Fibroblast of villous mesenchyme (primary cell): Measurements from ENCODE around the gene ABHD5. TPM values are rescaled to one million over a fixed set of nuclear protein-coding genes. Genes with fewer than 3 reads are reported as not detected.

Source experiments
- DNase-seq: peaks from one replicate; pipeline ENCODE4 v3.0.0-alpha.2; 2010; ENCODE audit warnings: low read depth
- H3K4me3 ChIP-seq: 2 replicates; pipeline ENCODE4 v1.5.1; 2011; ENCODE audit warnings: low read depth, mild to moderate bottlenecking, low read length
- total RNA-seq: library from RNA; depleted of rRNA; stranded (reverse); fragments of >200 nt; gene quantifications from 2 replicates; pipeline ENCODE4 v1.2.3, GENCODE V29; 2012
- TF ChIP-seq, protein P1 (sequence below): IDR thresholded peaks from 2 replicates; pipeline ENCODE4 v1.5.1; 2012; ENCODE audit warnings: low read depth, mild to moderate bottlenecking, low read length; ENCODE audit not compliant: insufficient read depth

The ABHD5 gene
- total RNA-seq, 1 donor = 25.9 TPM

DNA sequence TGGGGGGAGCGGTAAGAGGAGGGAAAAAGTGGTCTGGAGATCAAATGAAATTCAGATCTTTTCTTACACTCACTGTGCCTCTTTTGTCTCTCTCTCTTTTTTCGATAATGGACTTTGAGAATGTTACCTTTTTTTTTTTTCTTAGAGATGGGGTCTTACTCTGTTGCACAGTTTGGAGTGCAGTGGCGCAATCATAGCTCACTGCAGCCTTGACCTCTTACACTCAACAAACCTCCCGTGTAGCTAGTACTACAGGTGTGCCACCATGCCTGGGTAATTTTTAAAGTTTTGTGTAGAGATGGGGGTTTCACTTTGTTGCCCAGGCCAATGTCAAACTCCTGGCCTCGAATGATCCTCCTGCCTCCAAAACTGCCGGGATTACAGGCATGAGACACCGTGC, 15.6 kb downstream of the ABHD5 start:
- TF ChIP-seq, protein P1, sequence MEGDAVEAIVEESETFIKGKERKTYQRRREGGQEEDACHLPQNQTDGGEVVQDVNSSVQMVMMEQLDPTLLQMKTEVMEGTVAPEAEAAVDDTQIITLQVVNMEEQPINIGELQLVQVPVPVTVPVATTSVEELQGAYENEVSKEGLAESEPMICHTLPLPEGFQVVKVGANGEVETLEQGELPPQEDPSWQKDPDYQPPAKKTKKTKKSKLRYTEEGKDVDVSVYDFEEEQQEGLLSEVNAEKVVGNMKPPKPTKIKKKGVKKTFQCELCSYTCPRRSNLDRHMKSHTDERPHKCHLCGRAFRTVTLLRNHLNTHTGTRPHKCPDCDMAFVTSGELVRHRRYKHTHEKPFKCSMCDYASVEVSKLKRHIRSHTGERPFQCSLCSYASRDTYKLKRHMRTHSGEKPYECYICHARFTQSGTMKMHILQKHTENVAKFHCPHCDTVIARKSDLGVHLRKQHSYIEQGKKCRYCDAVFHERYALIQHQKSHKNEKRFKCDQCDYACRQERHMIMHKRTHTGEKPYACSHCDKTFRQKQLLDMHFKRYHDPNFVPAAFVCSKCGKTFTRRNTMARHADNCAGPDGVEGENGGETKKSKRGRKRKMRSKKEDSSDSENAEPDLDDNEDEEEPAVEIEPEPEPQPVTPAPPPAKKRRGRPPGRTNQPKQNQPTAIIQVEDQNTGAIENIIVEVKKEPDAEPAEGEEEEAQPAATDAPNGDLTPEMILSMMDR = no peak

DNA sequence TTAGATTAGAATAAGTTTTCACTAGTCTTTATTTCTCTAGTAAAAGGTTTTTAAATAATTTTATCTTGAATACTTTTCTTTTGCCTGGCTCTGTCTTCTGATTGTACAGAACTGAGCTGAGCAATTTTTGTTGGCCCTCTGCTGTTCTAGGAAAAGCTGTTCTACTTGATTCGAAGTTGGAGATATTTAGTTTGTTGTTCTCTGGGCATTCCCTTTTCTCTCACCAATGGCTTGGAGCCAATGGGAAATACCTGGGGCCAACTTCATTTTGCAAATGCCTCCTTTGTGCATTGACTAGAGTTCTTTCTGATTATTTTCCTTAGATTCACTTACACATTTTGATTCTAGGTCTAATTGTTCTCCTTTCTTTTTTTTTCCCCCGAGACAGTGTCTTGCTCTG, 16.5 kb downstream of the ABHD5 start:
- H3K4me3 ChIP-seq = no peak overlapping the region
- DNase-seq = no peak
- TF ChIP-seq, protein P1 = no peak

More for the DNA sequence above, 15.6 kb downstream of the ABHD5 start:
- no peak for DNase-seq
- no peak overlapping the region for H3K4me3 ChIP-seq

DNA sequence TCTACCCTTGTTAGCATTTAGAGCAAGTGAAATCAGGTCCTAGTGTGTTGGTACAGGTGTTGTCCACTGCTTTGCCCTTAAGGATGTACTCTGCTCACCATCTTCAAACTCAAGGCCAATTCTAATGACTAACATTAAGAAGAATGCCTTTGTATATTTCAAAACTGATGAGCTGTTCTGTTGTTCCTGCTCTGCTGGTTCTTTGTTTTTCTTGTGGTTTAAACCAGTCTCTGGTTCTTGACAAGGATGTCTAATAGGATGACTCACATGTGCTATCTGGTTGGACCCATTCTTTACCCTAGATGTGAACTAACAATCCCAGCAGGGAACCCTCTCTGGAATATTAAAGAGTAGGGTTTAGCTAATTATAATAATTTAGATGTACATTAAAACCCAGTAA, 17.3 kb downstream of the ABHD5 start:
- DNase-seq = peak; percentile 91
- TF ChIP-seq, protein P1 = no peak
- no peak overlapping the region for H3K4me3 ChIP-seq

DNA sequence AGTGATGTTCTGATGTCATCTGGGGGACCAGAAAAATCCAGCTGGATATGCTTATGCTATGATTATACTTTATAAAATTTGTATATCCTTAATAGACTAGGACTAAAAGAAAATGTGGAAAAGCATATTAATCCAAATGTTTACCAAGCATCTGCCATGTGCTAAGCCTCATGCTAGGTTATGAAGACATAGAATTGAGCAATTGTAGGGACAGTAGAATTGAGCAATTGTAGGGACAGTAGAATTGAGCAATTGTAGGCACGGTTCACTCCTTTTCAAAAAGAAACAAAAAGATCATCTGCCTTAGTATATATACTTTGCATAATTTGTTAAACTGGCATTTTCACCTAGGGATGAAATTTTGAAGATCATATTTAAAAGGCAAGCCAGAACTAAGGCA, 18.3 kb downstream of the ABHD5 start:
- peak; percentile 94 for DNase-seq
- no peak overlapping the region for H3K4me3 ChIP-seq
- TF ChIP-seq, protein P1 = no peak

DNA sequence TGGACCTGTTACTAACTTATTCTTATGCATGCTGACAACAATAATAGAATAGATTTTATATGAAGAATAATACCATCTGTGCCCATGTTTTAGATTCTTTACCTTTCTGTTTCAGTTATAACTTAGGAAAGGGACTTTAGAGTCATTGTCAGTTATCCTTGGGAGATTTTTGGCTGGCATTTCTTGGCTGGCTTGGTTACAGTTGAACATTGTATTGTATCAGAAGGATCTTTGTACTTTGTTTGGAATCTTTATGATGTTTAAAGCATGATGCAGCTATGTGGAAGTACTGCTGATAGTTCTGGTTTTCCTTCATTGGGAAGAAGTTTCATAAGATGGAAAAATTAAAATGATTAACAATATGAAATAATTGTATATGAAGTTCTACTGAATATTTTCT, 19.9 kb downstream of the ABHD5 start:
- DNase-seq = no peak
- no peak overlapping the region for H3K4me3 ChIP-seq
- TF ChIP-seq, protein P1 = no peak

DNA sequence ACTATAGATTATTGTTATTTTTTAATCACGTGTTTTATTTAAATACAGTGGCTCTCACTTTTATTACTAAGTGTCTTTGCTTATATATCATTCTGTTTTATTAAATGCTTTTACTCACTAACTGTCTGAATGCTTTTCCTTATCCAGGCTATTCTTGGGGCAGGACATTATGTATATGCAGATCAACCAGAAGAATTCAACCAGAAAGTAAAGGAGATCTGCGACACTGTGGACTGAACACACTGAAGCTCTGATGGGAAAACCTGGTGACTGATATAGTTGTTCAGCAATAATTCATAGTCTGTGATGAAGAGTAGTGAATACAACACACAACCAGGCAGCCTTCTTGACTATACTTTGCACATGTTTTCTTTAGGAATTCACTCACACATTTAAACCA, 27.6 kb downstream of the ABHD5 start:
- no peak for DNase-seq
- H3K4me3 ChIP-seq = no peak overlapping the region
- TF ChIP-seq, protein P1 = no peak

DNA sequence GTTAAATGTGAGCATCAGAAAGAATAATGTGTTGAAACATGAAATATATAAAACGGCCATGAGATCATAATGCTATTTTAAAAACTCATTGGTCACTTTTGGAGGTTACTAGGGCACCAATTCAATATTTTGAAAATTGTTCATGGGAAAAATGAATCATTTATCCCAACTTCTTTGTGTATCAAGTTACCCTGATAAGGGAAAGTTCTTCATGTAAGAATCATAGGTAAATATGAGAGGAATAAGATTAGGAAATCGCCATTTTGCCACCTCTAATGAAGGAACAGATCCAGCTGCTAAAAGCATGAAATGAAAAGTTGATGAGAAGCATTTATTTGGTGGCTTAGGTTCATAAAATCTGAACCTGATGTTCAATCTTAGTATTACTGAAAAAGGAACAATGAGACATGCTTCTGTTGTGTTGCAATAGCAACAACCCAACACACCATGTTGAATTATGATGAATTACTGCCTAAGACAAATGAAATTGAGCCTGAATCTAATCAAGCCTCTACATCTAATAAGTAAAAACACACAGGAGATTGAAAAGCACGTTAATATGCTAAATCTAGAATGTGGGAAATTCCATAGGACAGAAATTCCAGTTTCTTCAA, 32.5 kb downstream of the ABHD5 start:
- no peak overlapping the region for H3K4me3 ChIP-seq
- TF ChIP-seq, protein P1 = no peak
- peak; percentile 10 for DNase-seq
